Measurements from ENCODE around the gene THYN1. TPM values are rescaled to one million over a fixed set of nuclear protein-coding genes. Genes with fewer than 3 reads are reported as not detected.

Gene THYN1
- total and polyA plus RNA-seq, 2 of the 13 experiments (the other 11 are each of a cell fraction or from before 2014, with no cell fraction given): 36.1 to 87.6 TPM

DNA sequence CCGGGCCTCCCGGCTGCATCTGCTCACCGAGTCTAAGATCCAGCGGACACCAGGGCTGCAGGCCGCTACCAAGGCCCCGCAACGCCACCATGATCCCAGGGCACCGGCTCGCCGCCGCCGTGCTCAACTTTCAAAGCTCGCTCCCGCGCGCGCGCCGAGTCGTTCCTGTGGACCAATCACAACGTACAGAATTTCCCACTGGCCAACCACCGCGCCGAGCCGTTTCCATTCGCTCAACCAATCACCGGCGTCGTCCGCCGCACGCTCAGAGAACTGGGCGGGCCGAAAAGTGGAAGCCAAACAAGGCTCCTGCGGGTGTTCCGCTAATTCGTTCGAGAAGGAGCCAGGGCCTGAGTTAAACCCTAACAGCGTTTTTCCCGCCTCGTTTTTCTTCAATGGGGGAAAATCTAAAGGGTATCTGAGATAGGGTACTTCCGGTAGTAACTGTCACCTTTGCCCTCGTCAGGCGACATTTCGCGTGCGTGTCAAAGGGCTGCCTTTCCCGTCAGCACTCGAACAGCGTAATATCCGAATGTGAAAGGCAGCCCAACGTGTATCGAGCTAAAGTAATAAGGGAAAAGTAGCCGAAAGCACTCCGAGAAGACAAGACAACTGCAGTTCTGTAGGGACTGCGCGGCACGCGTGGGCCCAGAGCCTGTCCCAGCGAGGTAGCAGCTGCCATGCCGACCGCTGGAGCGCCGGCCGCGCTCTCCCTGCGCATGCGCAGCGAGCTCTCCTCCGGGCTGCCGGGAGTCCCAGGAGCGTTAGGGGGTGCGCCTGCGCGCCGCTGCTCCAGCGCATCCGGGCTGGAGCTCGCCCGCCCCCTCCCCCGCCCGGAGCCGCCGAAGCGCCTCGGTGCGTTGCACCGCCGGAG, 29.1 kb downstream of the THYN1 start, which contains the start of the genes NCAPD3 and VPS26B (continued):
- TF ChIP-seq, protein P1, sequence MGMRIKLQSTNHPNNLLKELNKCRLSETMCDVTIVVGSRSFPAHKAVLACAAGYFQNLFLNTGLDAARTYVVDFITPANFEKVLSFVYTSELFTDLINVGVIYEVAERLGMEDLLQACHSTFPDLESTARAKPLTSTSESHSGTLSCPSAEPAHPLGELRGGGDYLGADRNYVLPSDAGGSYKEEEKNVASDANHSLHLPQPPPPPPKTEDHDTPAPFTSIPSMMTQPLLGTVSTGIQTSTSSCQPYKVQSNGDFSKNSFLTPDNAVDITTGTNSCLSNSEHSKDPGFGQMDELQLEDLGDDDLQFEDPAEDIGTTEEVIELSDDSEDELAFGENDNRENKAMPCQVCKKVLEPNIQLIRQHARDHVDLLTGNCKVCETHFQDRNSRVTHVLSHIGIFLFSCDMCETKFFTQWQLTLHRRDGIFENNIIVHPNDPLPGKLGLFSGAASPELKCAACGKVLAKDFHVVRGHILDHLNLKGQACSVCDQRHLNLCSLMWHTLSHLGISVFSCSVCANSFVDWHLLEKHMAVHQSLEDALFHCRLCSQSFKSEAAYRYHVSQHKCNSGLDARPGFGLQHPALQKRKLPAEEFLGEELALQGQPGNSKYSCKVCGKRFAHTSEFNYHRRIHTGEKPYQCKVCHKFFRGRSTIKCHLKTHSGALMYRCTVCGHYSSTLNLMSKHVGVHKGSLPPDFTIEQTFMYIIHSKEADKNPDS (CRISPR knock-in tag; IDR thresholded peaks at IDR 0.05): no peak
- no peak for TF ChIP-seq NFE2L2 (IDR thresholded peaks at IDR 0.05; ENCODE audit: low read length)
- no peak for TF ChIP-seq ZNF225 (CRISPR knock-in tag; IDR thresholded peaks at IDR 0.05)
- peak; percentile 77 for TF ChIP-seq MED8 (CRISPR knock-in tag; IDR thresholded peaks at IDR 0.05; ENCODE audit: insufficient replicate concordance)
- TF ChIP-seq ZNF660 (CRISPR knock-in tag; IDR thresholded peaks at IDR 0.05; ENCODE audit: borderline replicate concordance, low read depth): no peak
- no peak for TF ChIP-seq ZNF3 (CRISPR knock-in tag; IDR thresholded peaks at IDR 0.05)
- TF ChIP-seq KMT2A (CRISPR knock-in tag; IDR thresholded peaks at IDR 0.05): peak; percentile 20; the same call in 1 of the 2 replicates
- peak; percentile 39 for TF ChIP-seq SALL1 (CRISPR knock-in tag; IDR thresholded peaks at IDR 0.05)
- TF ChIP-seq THYN1 (CRISPR knock-in tag; IDR thresholded peaks at IDR 0.05; ENCODE audit: borderline replicate concordance, low read depth): no peak
- TF ChIP-seq, protein P2, sequence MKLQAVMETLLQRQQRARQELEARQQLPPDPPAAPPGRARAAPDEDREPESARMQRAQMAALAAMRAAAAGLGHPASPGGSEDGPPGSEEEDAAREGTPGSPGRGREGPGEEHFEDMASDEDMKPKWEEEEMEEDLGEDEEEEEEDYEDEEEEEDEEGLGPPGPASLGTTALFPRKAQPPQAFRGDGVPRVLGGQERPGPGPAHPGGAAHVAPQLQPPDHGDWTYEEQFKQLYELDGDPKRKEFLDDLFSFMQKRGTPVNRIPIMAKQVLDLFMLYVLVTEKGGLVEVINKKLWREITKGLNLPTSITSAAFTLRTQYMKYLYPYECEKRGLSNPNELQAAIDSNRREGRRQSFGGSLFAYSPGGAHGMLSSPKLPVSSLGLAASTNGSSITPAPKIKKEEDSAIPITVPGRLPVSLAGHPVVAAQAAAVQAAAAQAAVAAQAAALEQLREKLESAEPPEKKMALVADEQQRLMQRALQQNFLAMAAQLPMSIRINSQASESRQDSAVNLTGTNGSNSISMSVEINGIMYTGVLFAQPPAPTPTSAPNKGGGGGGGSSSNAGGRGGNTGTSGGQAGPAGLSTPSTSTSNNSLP (IDR thresholded peaks at IDR 0.05; ENCODE audit: low read depth, low read length): no peak
- TF ChIP-seq KMT2B (CRISPR knock-in tag; IDR thresholded peaks at IDR 0.05): peak; percentile 73
- no peak for TF ChIP-seq TEAD3 (CRISPR knock-in tag; optimal IDR thresholded peaks at IDR 0.05; ENCODE audit: borderline replicate concordance)
- no peak for TF ChIP-seq ATAD3A (CRISPR knock-in tag; IDR thresholded peaks at IDR 0.05)
- TF ChIP-seq ZNF567 (CRISPR knock-in tag; IDR thresholded peaks at IDR 0.05; ENCODE audit: borderline replicate concordance): 0 out of 2 replicates have a peak, but pooled peaks have one; percentile 43
- peak; percentile 74; the same call in 1 of the 2 replicates for TF ChIP-seq ZSCAN9 (CRISPR knock-in tag; IDR thresholded peaks at IDR 0.05; ENCODE audit: borderline replicate concordance)
- peak; percentile 79 for TF ChIP-seq THAP11 (CRISPR knock-in tag; IDR thresholded peaks at IDR 0.05)
- TF ChIP-seq MIXL1 (CRISPR knock-in tag; IDR thresholded peaks at IDR 0.05): no peak; the same call in 1 of the 2 replicates
- no peak for TF ChIP-seq MTF2 (CRISPR knock-in tag; IDR thresholded peaks at IDR 0.05; ENCODE audit: borderline replicate concordance)
- TF ChIP-seq ZNF652 (CRISPR knock-in tag; IDR thresholded peaks at IDR 0.05; ENCODE audit: borderline replicate concordance, low read depth): no peak
- TF ChIP-seq HNRNPLL (IDR thresholded peaks at IDR 0.05; ENCODE audit: low read depth, low read length, poor library complexity, severe bottlenecking): peak; percentile 45
- TF ChIP-seq ZNF501 (CRISPR knock-in tag; IDR thresholded peaks at IDR 0.05): peak; percentile 94
- no peak for TF ChIP-seq ZNF839 (CRISPR knock-in tag; IDR thresholded peaks at IDR 0.05; ENCODE audit: borderline replicate concordance)
- TF ChIP-seq ZNF451 (CRISPR knock-in tag; IDR thresholded peaks at IDR 0.05): 0 out of 2 replicates have a peak, but pooled peaks have one; percentile 29
- TF ChIP-seq TOPORS (CRISPR knock-in tag; IDR thresholded peaks at IDR 0.05): peak; percentile 75
- TF ChIP-seq ZKSCAN8 (CRISPR knock-in tag; IDR thresholded peaks at IDR 0.05; ENCODE audit: borderline replicate concordance): no peak; the same call in 1 of the 2 replicates
- 0 out of 2 replicates have a peak, but pooled peaks have one; percentile 40 for TF ChIP-seq ZNF543 (CRISPR knock-in tag; IDR thresholded peaks at IDR 0.05)
- TF ChIP-seq ZNF326 (CRISPR knock-in tag; IDR thresholded peaks at IDR 0.05; ENCODE audit: borderline replicate concordance): no peak
- TF ChIP-seq HNRNPUL1 (IDR thresholded peaks at IDR 0.05; ENCODE audit: low read depth, low read length): no peak
- no peak for TF ChIP-seq DPF2 (CRISPR knock-in tag; IDR thresholded peaks at IDR 0.05; ENCODE audit: borderline replicate concordance, low read depth)
